ENCODE data around the gene PSMC3.

The PSMC3 gene

GRCh38 chr11:47453365-47453764, 27.1 kb upstream of the PSMC3 start:
- H3K9ac ChIP-seq (ENCODE audit: low read length): no peak overlapping the region

GRCh38 chr11:47451990-47452389, 25.8 kb upstream of the PSMC3 start:
- Histone ChIP-seq H3K4me1 (ENCODE audit: control insufficient read depth, insufficient read depth, low read length) (no peaks in the 10 kb centered on the region), H3K9ac (ENCODE audit: low read length) (no peak overlapping the region), H3K36me3 (ENCODE audit: control insufficient read depth, insufficient read depth, low read length) (no peaks in the 10 kb centered on the region), H3K9me3 (ENCODE audit: control insufficient read depth, low read length) (no peaks in the 10 kb centered on the region), H3K4me3 (ENCODE audit: low read length) (no peak overlapping the region), H3K27me3 (ENCODE audit: control insufficient read depth, insufficient read depth, low read length) (no peaks in the 10 kb centered on the region)

More at GRCh38 chr11:47453365-47453764, 27.1 kb upstream of the PSMC3 start:
- Histone ChIP-seq H3K9me3 (ENCODE audit: control insufficient read depth, low read length) (no peaks in the 10 kb centered on the region), H3K36me3 (ENCODE audit: control insufficient read depth, insufficient read depth, low read length) (no peaks in the 10 kb centered on the region), H3K27me3 (ENCODE audit: control insufficient read depth, insufficient read depth, low read length) (no peaks in the 10 kb centered on the region), H3K4me3 (ENCODE audit: low read length) (no peak overlapping the region), H3K4me1 (ENCODE audit: control insufficient read depth, insufficient read depth, low read length) (no peaks in the 10 kb centered on the region)

GRCh38 chr11:47451436-47451835, 25.2 kb upstream of the PSMC3 start:
- no peak overlapping the region for H3K4me3 ChIP-seq (ENCODE audit: low read length)
- H3K27me3 ChIP-seq (ENCODE audit: control insufficient read depth, insufficient read depth, low read length): no peaks in the 10 kb centered on the region
- H3K36me3 ChIP-seq (ENCODE audit: control insufficient read depth, insufficient read depth, low read length): no peaks in the 10 kb centered on the region
- no peak overlapping the region for H3K9ac ChIP-seq (ENCODE audit: low read length)
- no peaks in the 10 kb centered on the region for H3K9me3 ChIP-seq (ENCODE audit: control insufficient read depth, low read length)
- no peaks in the 10 kb centered on the region for H3K4me1 ChIP-seq (ENCODE audit: control insufficient read depth, insufficient read depth, low read length)

GRCh38 chr11:47449541-47449940, 23.3 kb upstream of the PSMC3 start:
- Histone ChIP-seq H3K27me3 (ENCODE audit: control insufficient read depth, insufficient read depth, low read length) (no peaks in the 10 kb centered on the region), H3K4me3 (ENCODE audit: low read length) (no peak overlapping the region), H3K36me3 (ENCODE audit: control insufficient read depth, insufficient read depth, low read length) (no peaks in the 10 kb centered on the region), H3K9ac (ENCODE audit: low read length) (no peak overlapping the region), H3K9me3 (ENCODE audit: control insufficient read depth, low read length) (no peaks in the 10 kb centered on the region), H3K4me1 (ENCODE audit: control insufficient read depth, insufficient read depth, low read length) (no peaks in the 10 kb centered on the region)

GRCh38 chr11:47448566-47449427, 22.6 kb upstream of the PSMC3 start, which contains the start of gene RAPSN:
Gene RAPSN (minus strand): TSS chr11:47449136. CDS start chr11:47448964, 172 bp downstream.
- Histone ChIP-seq H3K36me3 (ENCODE audit: control insufficient read depth, insufficient read depth, low read length) (no peaks in the 10 kb centered on the region), H3K4me3 (ENCODE audit: low read length) (no peak within 1 kb of the TSS), H3K4me1 (ENCODE audit: control insufficient read depth, insufficient read depth, low read length) (no peaks in the 10 kb centered on the region), H3K9ac (ENCODE audit: low read length) (no peak within 1 kb of the TSS), H3K9me3 (ENCODE audit: control insufficient read depth, low read length) (no peaks in the 10 kb centered on the region), H3K27me3 (ENCODE audit: control insufficient read depth, insufficient read depth, low read length) (no peaks in the 10 kb centered on the region)

- Histone ChIP-seq H3K9ac (ENCODE audit: low read length) (no peak overlapping the region), H3K9me3 (ENCODE audit: control insufficient read depth, low read length) (no peaks in the 10 kb centered on the region), H3K4me3 (ENCODE audit: low read length) (no peak overlapping the region), H3K4me1 (ENCODE audit: control insufficient read depth, insufficient read depth, low read length) (no peaks in the 10 kb centered on the region), H3K36me3 (ENCODE audit: control insufficient read depth, insufficient read depth, low read length) (no peaks in the 10 kb centered on the region), H3K27me3 (ENCODE audit: control insufficient read depth, insufficient read depth, low read length) (no peaks in the 10 kb centered on the region)
These were observed 21.7 kb upstream of the PSMC3 start for GRCh38 chr11:47447906-47448305.

GRCh38 chr11:47446833-47447232, 20.6 kb upstream of the PSMC3 start:
- Histone ChIP-seq H3K9ac (ENCODE audit: low read length) (no peak overlapping the region), H3K4me1 (ENCODE audit: control insufficient read depth, insufficient read depth, low read length) (no peaks in the 10 kb centered on the region), H3K9me3 (ENCODE audit: control insufficient read depth, low read length) (no peaks in the 10 kb centered on the region), H3K4me3 (ENCODE audit: low read length) (no peak overlapping the region), H3K36me3 (ENCODE audit: control insufficient read depth, insufficient read depth, low read length) (no peaks in the 10 kb centered on the region), H3K27me3 (ENCODE audit: control insufficient read depth, insufficient read depth, low read length) (no peaks in the 10 kb centered on the region)

- Histone ChIP-seq H3K9ac (ENCODE audit: low read length) (no peak overlapping the region), H3K4me3 (ENCODE audit: low read length) (no peak overlapping the region), H3K36me3 (ENCODE audit: control insufficient read depth, insufficient read depth, low read length) (no peaks in the 10 kb centered on the region)
These were observed 19.6 kb upstream of the PSMC3 start for GRCh38 chr11:47445840-47446239.

GRCh38 chr11:47443817-47444216, 17.6 kb upstream of the PSMC3 start:
- Histone ChIP-seq H3K36me3 (ENCODE audit: control insufficient read depth, insufficient read depth, low read length) (no peaks in the 10 kb centered on the region), H3K4me3 (ENCODE audit: low read length) (no peak overlapping the region)

More at GRCh38 chr11:47445840-47446239, 19.6 kb upstream of the PSMC3 start:
- no peaks in the 10 kb centered on the region for H3K9me3 ChIP-seq (ENCODE audit: control insufficient read depth, low read length)
- no peaks in the 10 kb centered on the region for H3K27me3 ChIP-seq (ENCODE audit: control insufficient read depth, insufficient read depth, low read length)
- H3K4me1 ChIP-seq (ENCODE audit: control insufficient read depth, insufficient read depth, low read length): no peaks in the 10 kb centered on the region

GRCh38 chr11:47443028-47443700, 16.9 kb upstream of the PSMC3 start:
- H3K9me3 ChIP-seq (ENCODE audit: control insufficient read depth, low read length): no peaks in the 10 kb centered on the region
- no peaks in the 10 kb centered on the region for H3K36me3 ChIP-seq (ENCODE audit: control insufficient read depth, insufficient read depth, low read length)
- no peaks in the 10 kb centered on the region for H3K27me3 ChIP-seq (ENCODE audit: control insufficient read depth, insufficient read depth, low read length)
- no peak overlapping the region for H3K9ac ChIP-seq (ENCODE audit: low read length)
- H3K4me1 ChIP-seq (ENCODE audit: control insufficient read depth, insufficient read depth, low read length): no peaks in the 10 kb centered on the region
- H3K4me3 ChIP-seq (ENCODE audit: low read length): no peak overlapping the region

More at GRCh38 chr11:47443817-47444216, 17.6 kb upstream of the PSMC3 start:
- no peak overlapping the region for H3K9ac ChIP-seq (ENCODE audit: low read length)
- no peaks in the 10 kb centered on the region for H3K4me1 ChIP-seq (ENCODE audit: control insufficient read depth, insufficient read depth, low read length)
- H3K9me3 ChIP-seq (ENCODE audit: control insufficient read depth, low read length): no peaks in the 10 kb centered on the region
- no peaks in the 10 kb centered on the region for H3K27me3 ChIP-seq (ENCODE audit: control insufficient read depth, insufficient read depth, low read length)

- H3K27me3 ChIP-seq (ENCODE audit: control insufficient read depth, insufficient read depth, low read length): no peaks in the 10 kb centered on the region
These were observed 16.3 kb upstream of the PSMC3 start for GRCh38 chr11:47442514-47442913.

GRCh38 chr11:47441421-47441820, 15.2 kb upstream of the PSMC3 start:
- no peak overlapping the region for H3K9ac ChIP-seq (ENCODE audit: low read length)
- H3K9me3 ChIP-seq (ENCODE audit: control insufficient read depth, low read length): no peaks in the 10 kb centered on the region
- no peaks in the 10 kb centered on the region for H3K36me3 ChIP-seq (ENCODE audit: control insufficient read depth, insufficient read depth, low read length)
- H3K4me3 ChIP-seq (ENCODE audit: low read length): no peak overlapping the region
- peaks cover 7% of the 10 kb centered on the region for H3K4me1 ChIP-seq (ENCODE audit: control insufficient read depth, insufficient read depth, low read length)
- no peaks in the 10 kb centered on the region for H3K27me3 ChIP-seq (ENCODE audit: control insufficient read depth, insufficient read depth, low read length)

More at GRCh38 chr11:47442514-47442913, 16.3 kb upstream of the PSMC3 start:
- H3K4me3 ChIP-seq (ENCODE audit: low read length): no peak overlapping the region
- peaks cover 6% of the 10 kb centered on the region for H3K4me1 ChIP-seq (ENCODE audit: control insufficient read depth, insufficient read depth, low read length)
- no peaks in the 10 kb centered on the region for H3K9me3 ChIP-seq (ENCODE audit: control insufficient read depth, low read length)
- H3K9ac ChIP-seq (ENCODE audit: low read length): no peak overlapping the region
- no peaks in the 10 kb centered on the region for H3K36me3 ChIP-seq (ENCODE audit: control insufficient read depth, insufficient read depth, low read length)

Data from mucosa of stomach (tissue), 1 donor.